WI38 (cell line): ENCODE results near the gene FOSL1.

Experiments used
- H3K4me3 ChIP-seq: 2 replicates; pipeline ENCODE4 v1.5.1; 2011; ENCODE audit warnings: low read depth, mild to moderate bottlenecking, control low read depth, low read length
- TF ChIP-seq, protein P1 (sequence below): IDR thresholded peaks from 2 replicates; pipeline ENCODE4 v1.5.1; 2012; ENCODE audit warnings: low read depth, mild to moderate bottlenecking, control low read depth, low read length

FOSL1 gene

GRCh38 chr11:65928667-65929066 is 28.5 kb upstream of the FOSL1 start:
- TF ChIP-seq, protein P1, sequence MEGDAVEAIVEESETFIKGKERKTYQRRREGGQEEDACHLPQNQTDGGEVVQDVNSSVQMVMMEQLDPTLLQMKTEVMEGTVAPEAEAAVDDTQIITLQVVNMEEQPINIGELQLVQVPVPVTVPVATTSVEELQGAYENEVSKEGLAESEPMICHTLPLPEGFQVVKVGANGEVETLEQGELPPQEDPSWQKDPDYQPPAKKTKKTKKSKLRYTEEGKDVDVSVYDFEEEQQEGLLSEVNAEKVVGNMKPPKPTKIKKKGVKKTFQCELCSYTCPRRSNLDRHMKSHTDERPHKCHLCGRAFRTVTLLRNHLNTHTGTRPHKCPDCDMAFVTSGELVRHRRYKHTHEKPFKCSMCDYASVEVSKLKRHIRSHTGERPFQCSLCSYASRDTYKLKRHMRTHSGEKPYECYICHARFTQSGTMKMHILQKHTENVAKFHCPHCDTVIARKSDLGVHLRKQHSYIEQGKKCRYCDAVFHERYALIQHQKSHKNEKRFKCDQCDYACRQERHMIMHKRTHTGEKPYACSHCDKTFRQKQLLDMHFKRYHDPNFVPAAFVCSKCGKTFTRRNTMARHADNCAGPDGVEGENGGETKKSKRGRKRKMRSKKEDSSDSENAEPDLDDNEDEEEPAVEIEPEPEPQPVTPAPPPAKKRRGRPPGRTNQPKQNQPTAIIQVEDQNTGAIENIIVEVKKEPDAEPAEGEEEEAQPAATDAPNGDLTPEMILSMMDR: no peak
- no peak overlapping the region for H3K4me3 ChIP-seq

- TF ChIP-seq, protein P1: no peak
- no peak overlapping the region for H3K4me3 ChIP-seq
Observed at GRCh38 chr11:65927904-65928397, 27.8 kb upstream of the FOSL1 start.

- TF ChIP-seq, protein P1: no peak
- no peak overlapping the region for H3K4me3 ChIP-seq
Observed at GRCh38 chr11:65925397-65925796, 25.2 kb upstream of the FOSL1 start.

DNA sequence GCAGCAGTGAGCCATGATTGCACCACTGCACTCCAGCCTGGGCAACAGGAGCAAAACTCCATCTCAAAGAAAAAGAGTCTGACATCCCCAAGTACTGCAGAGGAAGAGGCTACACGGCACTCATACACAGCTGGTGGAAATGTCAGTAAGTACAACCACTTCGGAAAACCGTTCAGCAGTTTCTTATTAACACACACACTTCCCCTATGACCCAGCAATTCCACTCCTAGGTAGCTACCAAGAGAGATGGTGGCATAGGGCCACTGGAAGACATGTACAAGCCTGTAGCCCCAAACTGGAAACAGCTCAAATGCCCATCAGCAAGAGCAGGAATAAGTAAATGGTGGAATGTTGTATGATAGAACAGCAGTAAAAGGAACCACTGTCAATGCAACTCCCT is 22.4 kb upstream of the FOSL1 start:
- TF ChIP-seq, protein P1: no peak

DNA sequence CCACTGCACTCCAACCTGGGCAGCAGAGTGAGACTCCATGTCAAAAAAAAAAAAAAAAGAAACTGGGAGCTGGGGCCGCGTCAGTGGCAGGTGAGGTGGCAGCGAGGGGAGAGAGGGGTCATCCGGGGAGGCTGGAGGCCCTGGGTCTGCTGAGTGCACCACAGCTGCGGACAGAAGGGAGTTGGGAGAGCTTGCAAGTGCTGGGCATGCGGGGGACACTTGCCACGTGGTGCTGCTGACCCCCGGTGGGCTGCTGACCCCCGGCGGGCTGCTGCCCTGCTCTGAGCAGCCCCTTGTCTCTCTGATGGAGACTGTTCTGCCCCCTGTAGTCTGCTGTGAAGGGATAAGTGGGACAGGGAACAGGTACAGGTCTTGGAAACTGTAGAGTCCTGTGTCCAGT is 21.7 kb upstream of the FOSL1 start:
- H3K4me3 ChIP-seq: no peak overlapping the region

More for the DNA sequence above, 22.4 kb upstream of the FOSL1 start:
- no peak overlapping the region for H3K4me3 ChIP-seq

GRCh38 chr11:65921033-65921555 is 20.9 kb upstream of the FOSL1 start:
- TF ChIP-seq, protein P1: no peak
- H3K4me3 ChIP-seq: peak overlapping the region; percentile 84

More for the DNA sequence above, 21.7 kb upstream of the FOSL1 start:
- TF ChIP-seq, protein P1: no peak

- H3K4me3 ChIP-seq: peak overlapping the region; percentile 84
- TF ChIP-seq, protein P1: no peak
Observed at GRCh38 chr11:65920372-65920802, 20.2 kb upstream of the FOSL1 start.
